ENCODE measurements around the gene C1QTNF12.

The C1QTNF12 gene

DNA sequence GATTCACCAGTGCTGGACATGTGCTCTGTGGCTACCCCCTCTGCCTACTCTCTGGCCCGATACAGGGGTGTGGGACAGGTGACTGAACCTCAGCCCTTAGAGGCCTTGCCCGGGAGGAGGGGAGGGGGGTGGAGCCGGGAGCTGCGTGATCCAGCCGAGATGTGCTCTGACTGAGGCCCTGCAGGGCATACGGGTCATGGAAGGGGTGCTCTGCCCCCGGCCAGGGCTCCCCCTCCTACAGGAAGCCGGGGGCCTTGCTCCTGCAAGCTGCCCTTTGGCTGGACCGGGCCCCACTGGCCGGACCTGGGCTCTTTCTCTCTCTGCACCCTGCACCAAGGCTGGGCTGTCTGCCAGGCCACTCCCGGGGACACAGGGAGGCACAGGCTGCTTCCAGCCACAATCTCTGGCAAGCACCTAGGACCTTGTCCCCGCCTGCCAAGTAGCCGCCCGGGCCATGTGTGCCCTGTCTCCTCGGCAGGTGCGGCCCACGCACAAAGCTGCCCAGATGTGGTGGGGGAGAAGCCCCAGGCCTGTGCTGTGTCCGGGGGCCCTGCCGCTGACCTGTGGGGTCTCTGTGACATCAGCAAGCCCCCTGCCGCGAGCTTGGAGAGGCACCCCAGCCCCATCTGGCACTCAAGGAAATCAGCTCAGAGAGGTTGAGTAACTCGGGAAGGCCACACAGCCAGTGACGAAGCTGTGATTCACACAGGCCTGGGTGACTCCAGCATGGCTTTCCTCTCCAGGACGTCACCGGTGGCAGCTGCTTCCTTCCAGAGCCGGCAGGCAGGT is 35.2 kb upstream of the C1QTNF12 start:
- no peak for DNase-seq

DNA sequence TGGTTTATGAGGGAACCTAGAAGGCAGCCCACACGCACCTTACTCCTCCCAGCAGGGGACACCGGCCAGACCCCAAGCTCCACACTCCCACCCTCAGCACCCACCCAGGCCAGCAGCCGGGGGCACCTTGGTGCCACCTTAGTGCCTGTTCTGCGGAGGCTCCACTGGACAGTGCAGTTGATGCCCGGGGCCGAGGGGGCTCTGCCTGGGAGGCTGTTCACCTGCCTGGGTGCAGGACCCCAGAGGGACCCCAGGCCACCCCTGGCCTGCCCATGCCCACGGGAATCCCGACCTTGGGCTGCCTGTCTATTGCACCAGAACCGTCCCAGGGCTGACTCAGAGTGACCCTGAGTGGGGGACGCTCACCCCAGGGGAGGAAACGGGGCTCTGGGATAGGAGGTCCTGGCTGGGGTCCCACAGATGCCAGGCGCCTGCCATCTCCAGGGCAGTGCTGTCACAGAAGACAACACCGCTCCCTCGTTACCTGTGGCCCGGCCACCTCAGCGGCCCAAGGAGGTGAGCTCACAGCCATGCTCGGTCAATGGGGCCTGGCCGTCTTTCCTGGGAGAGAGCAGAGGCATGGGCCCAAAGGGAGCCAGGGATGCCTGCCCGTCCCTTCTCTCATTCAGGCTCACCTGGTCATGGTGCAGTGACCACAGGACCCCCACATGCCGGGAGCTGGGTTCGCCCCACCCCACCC is 34.4 kb upstream of the C1QTNF12 start:
- no peak for DNase-seq

DNA sequence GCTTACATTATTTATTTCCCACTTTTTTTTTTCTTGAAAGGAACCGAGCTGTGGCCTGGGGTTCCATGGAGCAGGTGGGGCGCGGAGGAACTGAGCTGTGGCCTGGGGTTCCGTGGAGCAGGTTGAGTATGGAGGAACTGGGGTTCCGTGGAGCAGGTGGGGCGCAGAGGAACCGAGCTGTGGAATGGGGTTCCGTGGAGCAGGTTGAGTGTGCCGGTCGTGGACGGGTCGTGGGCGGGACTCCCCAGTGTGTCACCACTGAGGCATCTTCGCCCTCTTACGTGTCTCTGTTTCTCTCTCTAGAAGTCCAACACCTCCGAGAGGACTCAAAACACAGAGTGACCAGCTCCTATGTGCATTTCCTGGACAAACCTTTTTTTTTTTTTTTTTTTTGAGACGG is 32.5 kb upstream of the C1QTNF12 start:
- no peak for DNase-seq

DNA sequence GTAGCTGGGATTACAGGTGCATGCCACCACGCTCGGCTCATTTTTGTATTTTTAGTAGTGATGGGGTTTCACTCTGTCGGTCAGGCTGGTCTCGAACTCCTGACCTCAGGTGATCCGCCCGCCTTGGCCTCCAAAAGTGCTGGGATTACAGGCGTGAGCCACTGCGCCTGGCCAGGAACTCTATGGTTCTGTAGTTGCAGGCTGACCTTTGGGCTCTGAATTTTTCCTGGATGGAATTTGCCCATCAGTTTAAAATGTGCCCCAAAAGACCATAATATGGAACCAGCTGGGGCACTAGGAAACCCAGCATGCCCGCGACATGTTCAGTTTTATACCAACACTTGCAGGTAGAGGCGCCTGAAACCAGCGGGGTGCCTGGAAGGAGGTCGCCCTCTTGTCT is 32.1 kb upstream of the C1QTNF12 start:
- DNase-seq, result no peak

DNA sequence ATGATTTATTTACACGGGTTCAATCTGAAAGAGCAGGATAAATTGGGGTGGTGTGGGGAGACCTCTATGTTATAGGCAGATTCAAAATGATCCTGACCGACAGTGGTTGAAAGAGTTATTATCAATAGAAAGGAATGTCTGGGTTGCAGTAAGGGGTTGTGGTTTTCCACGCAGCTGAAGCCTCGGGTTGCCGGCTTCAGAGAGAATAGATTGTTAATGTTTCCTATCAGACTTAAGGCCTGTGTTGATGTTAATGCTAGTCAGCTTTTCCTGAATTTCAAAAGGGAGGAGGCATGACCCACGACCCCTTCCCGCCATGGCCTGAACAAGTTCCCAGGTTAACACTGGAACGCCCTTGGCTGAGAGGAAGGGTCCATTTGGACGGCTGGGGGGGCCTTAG is 29.3 kb upstream of the C1QTNF12 start:
- no peak for DNase-seq

DNA sequence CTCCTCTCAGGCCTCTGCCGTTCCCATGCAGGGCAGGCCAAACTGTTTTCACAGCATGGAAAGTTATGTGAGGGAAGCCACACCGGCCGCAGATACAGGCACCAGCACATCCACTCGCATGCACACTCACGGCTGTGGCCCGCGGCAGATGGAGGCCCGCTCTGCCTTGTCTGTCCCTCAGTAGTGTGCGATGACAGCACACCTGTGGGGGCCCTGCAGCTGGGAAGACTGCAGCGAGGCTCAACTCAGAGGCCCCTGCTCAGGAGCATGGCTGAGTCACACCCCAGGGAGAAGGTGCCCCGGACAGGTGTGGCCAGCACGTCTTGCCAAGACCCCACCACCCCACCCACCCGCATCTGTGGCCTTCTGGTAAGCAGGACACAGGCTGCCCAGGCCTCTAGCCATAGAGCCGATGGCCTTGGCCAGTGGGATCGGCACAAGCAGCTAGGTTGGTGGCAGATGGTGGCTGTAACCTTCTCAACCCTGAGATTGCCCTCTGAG is 28.5 kb upstream of the C1QTNF12 start:
- DNase-seq, result no peak

DNA sequence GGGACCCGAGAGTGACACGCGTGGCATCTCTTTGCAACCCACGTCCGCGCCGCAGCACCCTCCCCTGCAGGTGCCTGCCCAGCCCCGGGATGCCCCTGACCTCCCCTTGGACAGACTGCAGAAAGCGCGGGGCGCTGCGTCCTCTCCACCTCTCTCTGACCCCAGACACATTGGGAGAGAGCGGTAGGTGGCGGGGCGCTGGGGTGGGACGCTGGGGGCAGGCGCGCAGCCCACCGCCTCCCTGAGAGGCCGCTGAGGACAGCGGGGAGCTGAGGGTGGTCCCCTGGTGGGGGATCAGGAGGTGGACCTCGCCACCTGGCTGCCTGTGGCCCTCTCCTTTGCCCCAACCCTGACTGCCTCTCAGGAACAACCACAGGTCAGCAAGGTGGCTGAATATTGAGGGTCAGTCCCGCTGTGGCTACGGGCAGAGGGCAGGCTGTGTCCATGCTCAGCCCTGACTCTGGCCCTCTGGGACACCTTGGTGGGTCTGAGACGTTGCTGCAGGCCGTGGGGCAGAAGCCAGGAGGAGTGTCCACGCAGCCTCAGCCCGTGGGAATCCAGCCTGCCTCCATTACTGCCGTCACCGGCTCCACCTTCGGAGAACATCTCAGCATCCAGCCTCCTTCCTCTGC is 27.9 kb upstream of the C1QTNF12 start:
- no peak for DNase-seq

DNA sequence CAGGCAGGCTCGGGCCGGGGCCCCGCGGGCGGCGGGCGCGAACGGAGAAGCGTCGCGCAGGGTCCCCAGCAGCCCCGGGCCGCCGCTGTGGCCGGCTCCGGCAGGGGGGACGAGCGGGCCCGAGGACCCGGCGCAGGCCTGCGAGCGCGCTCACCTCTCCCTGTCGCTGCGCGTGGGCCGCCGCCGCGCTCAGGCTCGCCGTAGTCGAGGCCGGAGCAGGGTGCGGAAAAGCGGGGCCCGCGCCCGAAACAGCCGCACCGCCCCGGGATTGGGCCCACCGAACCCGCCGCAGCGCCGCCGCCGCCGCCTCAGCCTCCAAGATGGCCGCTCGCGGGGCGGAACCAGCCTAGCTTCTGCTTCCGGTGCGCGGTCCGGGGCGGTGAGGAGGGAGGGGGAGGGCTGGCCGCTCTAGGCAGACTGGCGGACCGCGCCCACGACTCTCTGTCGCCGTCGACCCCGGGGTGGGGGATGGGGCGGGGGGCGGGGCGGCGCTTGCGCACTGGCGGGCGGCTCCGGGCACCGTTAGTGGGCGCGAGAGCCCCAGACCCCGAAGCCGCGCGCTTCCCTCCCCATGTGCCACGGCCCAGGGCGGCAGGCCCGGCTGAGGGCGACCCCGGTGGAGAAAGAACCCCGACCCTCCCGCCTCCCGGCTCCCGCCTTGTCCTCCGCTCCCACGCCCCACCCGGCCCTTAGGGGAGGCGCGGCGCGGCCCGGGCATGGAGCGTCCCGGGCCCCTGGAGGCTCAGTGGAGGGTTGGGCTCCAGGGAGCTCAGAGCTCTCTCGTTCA is 27.2 kb upstream of the C1QTNF12 start, which contains the start of gene UBE2J2:
TSS of gene UBE2J2 (minus strand) at position 343 of the 787 bp plus-strand sequence. CDS start 5,862 bp downstream, outside the sequence.
- peak; percentile 72 to 84 for DNase-seq

DNA sequence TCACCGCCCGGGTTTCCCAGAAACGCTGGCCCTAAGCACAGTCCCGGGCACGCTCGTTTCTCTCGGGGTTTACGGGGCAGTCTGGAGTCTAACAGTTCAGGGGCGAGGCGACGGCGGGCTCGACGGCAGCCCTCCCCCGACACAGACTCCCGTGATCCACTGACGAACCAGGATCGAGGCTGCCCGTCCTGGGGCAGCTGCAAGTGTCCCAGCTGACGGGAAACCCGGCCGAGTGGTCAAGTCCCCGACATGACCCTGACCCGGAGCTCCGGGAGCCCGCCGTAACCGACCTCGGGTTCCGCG is 26.6 kb upstream of the C1QTNF12 start:
- DNase-seq, result no peak

DNA sequence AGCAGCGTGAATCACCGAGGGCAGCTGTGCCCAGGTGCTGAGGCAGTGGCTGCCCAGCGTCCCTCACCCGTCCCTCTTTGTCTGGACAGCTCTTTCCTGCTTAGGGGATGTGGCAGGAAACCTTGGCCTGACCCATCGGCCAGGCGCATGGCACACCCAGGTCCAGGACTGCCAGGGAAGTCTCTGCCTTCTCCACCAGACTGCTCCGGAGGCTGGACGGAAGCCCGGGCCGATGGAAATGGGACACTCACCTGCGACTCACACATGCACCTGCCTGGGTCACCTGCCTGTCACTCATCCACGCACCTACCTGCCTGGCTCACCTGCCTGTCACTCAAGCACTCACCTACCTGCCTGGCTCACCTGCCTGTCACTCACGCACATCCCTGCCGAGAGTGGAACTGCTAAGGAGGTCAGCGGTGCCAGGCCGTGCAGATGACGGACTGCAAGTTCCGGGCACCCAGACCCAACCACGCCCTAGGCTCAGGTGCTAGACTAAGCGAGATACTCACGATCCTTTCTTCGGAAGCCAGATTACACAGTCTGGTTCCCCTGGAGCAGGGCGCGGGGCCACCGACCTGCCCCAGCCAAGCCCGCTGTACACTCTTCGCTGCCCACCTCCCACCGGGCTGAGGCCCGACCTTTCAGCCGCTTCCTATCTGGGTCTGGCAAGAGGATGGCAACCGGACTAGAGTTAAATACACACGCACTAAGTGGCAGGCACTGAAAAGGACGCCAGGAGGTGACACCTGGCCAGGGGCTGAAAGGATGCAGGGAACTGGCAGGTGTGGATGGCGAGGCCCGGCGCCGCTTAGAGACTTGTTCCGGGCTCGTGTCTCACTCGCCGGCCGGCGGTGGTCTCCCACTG is 26.1 kb upstream of the C1QTNF12 start:
- no peak for DNase-seq

DNA sequence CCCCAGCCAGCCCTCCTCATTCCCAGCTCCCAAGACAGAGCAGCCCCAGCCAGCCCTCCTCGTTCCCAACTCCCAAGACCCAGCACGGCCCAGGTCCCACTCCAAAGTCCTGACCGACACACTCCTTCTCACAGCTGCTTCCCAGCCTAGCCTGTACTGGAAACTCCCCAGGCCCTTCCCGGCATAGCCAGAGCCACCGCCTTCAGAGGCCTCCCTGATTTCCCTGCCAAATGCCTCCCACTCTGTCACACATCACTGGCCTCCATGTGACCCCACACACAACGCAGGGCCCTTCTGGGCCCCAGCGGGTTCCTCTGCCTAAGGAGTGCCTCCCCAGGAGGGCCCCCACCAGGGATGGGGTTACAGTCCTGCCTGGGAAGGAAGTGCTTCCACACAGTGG is 24.3 kb upstream of the C1QTNF12 start:
- no peak for DNase-seq

DNA sequence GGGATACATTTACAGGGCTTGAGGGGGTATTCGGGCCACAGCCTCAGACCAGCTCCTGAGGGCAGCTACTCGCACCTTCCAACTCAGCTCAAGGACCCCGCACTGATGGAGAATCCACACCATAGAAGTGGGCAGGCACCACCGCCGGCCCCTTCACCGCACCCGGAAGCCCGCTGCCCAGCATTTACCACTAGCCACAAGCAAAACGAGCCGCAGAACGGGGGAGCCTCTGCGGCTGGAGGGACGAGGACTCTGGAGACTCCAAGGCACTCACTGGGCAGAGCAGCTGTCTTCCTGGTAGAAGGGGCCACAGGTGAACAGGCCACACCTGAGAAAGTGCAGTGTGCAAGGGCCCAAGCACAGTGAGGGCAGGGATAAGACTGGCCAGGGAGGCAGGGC is 21.8 kb upstream of the C1QTNF12 start:
- DNase-seq, result no peak

DNA sequence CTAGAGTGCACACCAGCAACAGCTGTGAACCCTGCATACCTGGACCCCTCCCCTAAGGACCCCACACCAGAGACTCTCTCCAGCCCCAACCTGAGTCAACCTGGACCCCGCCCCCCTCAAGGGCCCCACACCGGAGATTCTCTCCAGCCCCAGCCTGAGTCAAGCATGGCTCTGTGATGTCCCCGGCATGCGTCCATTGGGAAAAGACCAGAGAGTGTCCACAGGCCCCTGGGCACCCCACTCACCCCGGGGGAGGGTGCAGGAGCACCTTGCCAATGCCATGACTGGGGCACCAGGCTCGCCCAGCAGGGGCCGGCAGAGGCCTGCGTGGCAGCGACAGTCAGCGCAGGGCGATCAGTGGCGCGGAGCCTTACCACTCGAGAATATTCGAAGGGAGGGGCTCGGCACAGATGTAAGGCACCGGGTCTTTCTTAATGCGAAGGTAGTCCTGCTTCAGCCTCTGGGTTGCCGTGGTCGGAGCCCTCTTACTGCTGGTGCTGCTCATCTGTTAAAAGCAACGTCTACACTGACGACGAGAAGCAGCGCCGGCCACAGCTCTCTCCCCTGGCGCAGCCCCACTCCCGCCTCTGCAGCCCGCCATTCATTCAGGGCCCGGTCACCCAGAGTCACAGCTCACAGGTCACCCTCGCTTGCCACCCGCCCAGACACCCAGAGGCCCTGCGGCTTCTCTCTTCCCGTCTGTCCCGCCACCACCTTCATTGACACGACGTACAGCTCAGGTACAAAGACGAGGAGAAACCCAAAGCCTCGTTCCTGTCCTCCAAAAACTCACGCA is 21.2 kb upstream of the C1QTNF12 start:
- DNase-seq, result no peak

DNA sequence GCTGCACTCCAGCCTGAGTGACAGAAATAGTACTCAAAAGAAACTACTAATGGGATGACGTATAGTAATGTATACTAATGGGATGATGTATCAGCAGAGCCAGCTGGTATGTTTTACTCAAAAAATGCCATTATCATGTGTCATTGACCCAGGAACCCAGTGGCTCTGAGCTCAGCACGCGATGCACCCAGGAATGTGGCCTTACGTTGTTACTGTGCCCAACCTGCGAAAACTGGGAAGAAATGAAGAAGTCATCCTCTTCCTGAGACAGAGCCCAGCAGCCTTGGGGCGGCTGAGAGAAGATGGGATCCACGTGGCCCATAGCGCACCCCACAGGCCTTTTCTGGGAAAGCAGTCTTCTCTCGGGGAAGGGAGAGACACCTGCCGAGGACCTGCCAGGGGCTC is 18.3 kb upstream of the C1QTNF12 start:
- no peak for DNase-seq

DNA sequence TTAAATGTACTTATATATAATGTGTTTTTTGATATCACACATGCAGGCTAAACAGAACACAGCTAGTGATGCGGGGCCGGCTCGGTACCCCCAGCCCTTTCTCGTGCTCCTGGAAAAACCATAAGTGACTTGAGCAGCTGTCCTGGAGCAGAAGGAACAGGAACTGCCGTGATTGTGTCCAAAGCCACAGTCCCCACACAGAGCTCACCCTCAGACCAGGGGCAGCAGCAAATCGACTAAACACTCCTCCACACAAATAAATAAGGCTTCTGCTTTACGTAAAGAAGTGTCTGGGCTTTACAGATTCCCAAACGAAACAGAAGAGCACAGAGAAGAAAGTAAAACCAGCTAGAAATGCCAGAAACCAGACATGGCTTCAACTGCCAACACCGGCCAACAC is 17.5 kb upstream of the C1QTNF12 start:
- DNase-seq, result no peak

DNA sequence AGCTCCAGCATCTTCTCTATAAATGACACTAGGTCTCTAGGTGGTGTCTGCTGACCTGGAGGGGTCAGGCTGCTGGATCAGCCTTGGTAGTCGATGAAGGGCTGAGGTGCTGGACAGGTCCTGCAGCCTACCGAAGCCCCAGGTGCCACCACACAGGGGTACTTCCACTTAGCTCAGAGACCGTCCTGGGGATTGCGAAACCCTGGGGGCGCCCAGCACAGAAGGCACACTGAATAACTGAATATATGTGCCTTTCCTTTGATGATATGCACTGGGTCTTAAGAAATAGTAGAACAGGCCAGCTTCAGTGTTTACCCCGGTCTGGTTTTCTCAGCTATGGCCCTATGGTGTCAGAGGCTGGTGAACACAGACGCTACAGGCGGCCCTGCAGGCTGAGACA is 16.2 kb upstream of the C1QTNF12 start:
- DNase-seq, result no peak

DNA sequence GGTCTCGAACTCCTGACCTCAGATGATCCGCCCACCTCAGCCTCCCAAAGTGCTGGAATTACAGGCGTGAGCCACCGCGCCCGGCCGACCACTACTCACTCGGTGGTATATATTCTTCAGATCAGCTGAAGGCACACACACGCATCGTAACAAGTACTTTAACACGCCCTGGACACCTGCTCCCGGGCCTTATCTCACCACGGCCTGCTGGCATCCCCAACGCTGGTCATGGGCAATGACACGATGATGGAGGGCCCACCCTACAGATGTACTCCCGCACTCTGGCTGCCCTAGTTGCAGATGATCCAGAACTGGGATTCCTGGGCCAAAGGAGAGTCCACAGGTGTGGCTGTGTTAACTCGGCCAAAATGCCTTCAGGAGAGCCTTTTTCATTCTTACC is 15.5 kb upstream of the C1QTNF12 start:
- no peak for DNase-seq

DNA sequence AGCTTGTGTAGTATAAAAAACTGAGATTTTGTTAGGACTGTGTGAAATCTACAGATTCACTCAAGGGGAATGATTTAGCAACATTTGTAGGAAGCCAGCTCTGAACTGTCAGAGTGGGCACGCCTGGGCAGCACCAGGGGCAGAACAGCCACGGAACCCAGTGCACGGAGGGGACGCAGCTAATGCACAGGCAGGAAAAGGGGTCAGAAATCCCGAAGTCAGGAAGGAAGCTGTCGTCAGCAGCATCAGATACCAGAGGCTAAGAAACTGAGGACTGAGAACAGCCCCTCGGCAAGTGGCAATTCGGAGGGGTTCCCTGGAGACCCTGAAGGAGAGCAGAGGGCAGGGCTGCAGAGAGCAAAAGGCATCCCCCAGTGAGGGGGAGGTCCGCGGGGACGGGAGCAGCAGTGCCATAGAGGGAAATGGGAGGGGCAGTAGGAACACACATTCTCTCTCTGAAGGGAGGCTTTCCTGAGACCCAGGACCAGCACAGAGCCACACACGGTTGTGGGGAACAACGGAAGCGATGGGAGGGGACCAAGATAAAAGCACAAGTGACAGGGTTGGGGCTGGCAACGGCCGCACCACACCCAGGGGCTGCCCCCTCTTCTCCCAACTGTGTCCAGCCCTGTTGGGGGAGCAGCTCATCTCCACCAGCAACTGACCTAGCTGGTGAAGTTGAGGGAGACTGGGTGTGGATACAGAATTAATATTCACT is 14.5 kb upstream of the C1QTNF12 start:
- no peak for DNase-seq

DNA sequence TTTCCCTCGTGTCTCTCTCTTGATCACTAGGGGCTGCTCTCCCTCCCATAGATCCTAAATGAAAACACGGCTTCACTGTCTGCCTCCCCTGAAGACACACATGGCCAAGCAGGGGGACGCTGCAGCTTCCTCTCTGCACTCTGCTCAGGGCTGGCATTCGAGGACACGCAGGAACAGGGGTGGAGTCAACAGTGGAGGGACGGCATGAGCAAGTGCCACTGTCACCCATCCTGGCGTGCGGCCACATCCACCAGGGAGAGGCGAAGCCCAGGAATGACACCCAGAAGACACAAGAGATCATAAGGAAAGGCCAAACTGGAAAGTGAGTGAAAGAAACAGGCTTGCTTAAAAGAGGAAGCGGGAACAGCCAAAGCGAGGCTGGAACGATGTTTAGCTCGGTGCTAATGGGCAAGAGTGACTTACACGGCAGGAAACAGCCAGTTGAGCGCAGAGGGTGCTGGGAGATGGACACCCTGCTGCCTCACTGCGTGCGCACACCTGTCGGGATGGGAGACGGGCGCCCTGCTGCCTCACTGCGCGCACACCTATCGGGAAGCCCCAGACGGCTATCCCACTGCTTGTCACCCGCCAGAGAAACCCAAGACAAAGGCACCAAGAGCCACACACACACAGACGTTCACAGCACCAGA is 13.6 kb upstream of the C1QTNF12 start:
- no peak for DNase-seq

DNA sequence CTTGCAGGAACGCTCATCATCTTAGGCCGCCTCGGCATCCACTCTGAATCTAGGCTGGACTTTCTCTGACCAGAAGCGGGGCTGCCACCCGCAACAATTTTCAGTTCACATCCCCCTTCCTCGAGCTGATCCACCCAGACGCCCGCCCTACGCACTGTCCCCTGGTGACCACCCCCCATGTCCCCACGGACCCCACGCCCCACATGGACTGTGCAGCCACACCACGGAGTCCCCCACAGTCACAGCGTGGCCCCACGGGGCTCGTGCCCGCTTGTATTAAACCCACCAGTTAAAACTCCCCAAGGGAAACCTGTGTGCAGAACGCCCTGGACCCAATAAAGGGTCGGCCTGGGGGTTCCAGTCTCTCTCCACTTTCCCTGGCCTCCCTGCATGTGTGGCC is 13.0 kb upstream of the C1QTNF12 start:
- DNase-seq, result no peak
